ENCODE measurements around the gene FAR1.

The FAR1 gene

GRCh38 chr11:13672576-13673210 lies 4.2 kb downstream of the FAR1 start:
- DNase-seq: no peak

GRCh38 chr11:13674799-13675509 lies 6.5 kb downstream of the FAR1 start:
- no peak for DNase-seq

- no peak for DNase-seq
Observed at GRCh38 chr11:13676576-13676975, 8.1 kb downstream of the FAR1 start.

GRCh38 chr11:13679768-13680167 lies 11.3 kb downstream of the FAR1 start:
- DNase-seq: no peak

- DNase-seq: no peak
Observed at GRCh38 chr11:13680501-13681264, 12.2 kb downstream of the FAR1 start.

DNA sequence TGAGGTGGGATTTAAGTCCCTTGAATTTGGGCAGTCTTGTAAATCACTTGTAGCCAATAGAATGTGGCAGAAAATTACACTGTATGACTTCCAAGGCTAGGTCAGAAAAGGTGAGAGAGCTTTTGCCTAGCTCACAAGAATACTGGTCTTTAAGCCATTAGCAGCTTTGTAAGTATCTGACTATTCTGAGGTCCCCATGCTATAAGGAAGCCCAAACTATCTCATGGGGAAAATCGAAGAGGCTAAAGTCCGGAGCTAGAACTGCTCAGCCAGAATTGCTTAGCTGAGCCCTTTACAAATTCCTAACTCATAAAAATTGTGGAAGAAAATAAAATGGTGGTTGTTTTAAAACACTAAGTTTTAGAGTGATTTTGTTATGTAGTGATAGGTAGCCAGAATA lies 13.0 kb downstream of the FAR1 start:
- DNase-seq: no peak

- DNase-seq: no peak
Observed at GRCh38 chr11:13682212-13682611, 13.7 kb downstream of the FAR1 start.

DNA sequence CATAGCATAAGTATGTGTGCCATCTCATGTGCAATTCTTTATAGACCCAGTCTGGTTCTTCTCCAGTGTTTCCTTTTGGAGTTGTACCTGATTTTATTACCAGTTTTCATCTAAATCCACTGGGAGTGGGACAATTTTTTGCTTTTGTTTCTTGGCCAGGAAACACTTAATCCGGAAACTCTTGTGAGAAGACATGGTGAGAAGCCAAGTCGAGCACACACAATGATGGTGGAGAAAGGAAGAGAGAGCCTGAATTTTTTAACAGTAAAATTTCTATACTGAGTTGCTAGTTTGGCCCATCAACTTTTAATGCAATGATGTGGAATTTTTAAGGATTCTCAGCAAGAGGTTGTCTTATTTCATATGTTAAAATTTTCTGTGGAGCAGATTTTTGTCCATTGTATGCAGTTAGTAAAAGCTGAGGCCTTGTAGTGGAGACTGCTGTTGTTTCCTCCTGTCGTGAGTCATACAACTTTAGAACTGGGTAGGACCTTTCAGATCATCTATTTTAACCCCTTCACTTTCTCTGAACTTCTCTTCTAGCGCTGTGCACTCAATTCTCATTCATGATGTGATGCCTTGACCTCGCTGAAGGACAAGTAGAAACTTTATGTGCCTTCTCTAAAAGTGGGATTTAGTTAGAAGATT lies 17.1 kb downstream of the FAR1 start:
- no peak for DNase-seq

- DNase-seq: no peak
Observed at GRCh38 chr11:13686776-13687175, 18.3 kb downstream of the FAR1 start.

- no peak for DNase-seq
Observed at GRCh38 chr11:13687271-13687670, 18.8 kb downstream of the FAR1 start.

DNA sequence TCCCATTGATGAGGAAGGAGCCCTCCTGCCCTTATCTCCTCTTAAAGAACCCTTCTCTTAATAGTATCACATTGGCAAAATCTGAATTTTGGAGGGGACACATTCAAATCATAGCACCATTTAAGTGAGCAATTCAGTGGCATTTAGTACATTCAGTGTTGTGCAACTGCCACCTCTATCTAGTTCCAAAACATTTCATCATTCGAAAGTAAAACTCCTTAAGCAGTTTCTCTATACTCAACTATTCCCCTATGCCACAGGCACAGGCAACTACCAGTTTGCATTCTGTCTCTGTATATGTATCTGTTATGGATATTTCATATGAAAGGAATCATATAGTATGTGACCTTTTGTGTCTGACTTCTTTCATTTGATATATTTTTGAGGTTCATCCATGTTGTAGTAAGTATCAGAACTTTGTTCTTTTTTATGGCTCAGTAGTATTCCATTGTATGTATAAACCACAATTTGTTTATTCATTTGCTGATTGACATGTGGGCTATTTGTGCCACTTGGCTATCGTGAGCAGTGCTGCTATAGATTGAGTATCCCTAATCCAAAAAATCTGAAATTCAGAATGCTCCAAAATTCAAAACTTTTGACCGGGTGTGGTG lies 22.9 kb downstream of the FAR1 start:
- no peak for DNase-seq

- DNase-seq: no peak
Observed at GRCh38 chr11:13692172-13692571, 23.7 kb downstream of the FAR1 start.

DNA sequence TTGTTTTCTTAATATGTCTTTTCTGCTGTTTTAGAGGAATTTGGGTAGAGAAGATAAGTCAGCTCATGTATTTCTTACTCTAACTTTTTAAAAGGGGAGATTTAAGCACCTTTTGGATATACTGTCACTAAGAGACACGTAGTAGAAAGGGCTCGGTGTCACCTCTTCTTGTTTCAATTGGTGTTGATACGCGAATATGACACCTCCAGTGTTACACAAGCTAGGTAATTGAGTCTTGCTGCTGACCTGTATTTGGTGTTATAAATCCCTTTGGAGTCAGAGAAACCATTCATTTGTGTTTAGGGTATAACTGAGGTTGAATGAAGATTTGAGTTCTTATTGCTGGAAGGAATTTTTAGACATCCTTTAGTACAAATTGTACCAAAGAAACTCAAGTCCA lies 25.6 kb downstream of the FAR1 start:
- DNase-seq: no peak

DNA sequence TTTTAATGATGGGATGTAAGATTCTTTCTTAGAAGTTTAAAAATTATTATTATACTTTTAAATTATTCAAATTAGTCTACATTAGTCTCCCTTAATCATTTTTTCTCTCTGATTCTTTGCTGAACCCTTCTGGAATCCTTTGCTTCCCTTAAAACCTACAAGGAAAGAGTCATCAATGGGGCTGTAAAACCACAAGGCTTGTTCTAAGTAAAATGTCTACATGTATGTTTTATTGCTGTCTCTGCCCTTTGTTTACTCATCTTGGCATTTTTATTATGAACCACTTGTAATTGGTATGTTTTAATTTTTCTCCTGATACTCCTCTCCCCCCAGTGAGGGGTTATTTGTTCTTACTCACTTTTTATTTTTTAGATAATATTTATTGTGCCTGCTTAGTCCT lies 27.4 kb downstream of the FAR1 start:
- DNase-seq: no peak

DNA sequence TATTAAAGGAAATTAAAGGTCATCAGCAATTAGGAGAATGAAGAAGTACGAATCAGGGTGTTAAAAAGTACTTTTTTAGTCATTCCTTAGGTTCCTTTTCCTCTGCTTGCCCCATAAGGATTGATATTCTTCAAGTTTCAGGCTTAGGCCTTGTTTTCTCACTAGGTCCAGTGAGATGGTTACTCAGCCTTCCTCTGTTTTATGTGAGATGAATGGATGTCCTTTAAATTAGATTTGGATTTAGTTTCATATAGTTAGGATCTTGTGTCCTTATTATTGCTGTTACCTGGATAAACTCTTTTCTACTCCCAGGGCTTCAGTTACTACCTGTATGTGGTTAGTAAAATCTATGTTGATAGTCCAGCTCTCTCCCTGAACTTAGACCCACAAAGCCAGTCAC lies 29.2 kb downstream of the FAR1 start:
- no peak for DNase-seq

- no peak for DNase-seq
Observed at GRCh38 chr11:13698132-13698531, 29.7 kb downstream of the FAR1 start.

DNA sequence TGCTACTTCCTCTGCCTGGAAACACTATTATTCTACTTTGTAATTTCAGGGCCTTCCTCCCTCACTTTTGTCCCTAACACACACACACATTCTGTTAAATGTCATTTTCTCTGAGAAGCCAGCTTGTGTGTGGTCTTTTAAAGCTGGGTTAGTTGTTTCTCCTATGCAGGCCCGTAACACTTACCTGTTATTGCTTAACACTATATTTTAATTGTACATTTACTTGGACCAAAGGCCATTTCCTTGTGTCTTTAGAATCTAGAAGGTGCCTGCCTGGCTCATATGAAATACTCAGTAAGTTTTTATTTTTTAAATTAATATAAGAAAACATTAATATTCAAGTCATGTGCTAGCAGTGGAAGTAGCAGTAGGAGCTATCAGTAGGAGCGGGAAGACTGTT lies 30.6 kb downstream of the FAR1 start:
- no peak for DNase-seq

GRCh38 chr11:13699870-13700269 lies 31.4 kb downstream of the FAR1 start:
- DNase-seq: no peak

DNA sequence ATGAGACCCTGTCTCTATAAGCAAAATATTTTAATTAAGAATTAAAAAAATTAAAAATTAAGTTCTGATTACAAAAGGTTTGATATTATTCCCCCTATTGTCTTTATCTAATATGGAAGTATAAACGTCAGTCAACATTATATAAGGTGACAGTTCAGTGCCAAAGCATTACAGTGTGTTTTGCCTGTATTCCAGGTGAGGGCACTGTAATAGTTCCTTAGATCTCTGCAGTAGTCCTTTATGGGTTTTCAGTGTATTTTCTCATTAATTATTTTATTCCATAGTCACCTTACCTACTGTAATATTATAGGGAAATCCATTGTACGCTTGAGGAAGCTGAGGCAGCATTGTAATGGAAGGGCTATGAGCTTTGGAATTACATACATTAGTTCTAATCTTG lies 33.0 kb downstream of the FAR1 start:
- DNase-seq: no peak

DNA sequence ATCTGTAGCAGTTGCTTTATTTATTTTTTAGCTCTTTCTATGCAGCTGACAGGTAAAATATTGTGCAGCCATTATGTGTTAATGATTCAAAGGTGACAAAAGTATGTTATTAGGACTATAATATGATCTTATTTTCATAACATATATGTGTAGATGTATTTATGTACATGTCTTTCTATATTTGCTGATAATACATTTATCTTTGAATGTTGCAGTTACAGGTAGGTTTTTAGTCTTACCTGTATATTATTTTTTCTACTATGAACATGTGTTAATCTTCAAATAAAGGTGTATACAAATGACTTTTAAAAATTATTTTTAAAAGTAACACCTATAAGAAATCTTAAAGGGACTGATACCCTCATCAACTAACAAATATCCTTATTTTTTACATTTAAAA lies 33.6 kb downstream of the FAR1 start:
- no peak for DNase-seq

GRCh38 chr11:13705710-13706109 lies 37.2 kb downstream of the FAR1 start:
- no peak for DNase-seq

DNA sequence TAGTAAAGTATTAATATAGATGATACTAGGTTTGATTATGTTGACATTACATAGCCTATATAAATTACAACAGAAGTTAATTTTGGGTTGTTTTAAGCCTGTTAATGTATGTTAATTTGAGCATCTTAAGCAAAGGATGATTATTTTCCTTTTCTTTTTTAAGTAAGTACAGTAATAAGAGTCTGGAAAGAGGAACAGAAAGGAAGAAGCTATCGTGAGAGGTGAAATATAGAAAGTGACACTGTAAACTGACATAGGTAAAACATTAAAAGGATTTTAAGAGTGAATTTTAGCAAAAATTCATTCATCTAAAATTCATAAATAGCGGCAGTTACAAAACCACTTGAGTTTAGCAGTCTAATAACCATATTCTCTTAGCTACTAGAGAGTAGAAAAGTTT lies 45.5 kb downstream of the FAR1 start:
- DNase-seq: no peak

DNA sequence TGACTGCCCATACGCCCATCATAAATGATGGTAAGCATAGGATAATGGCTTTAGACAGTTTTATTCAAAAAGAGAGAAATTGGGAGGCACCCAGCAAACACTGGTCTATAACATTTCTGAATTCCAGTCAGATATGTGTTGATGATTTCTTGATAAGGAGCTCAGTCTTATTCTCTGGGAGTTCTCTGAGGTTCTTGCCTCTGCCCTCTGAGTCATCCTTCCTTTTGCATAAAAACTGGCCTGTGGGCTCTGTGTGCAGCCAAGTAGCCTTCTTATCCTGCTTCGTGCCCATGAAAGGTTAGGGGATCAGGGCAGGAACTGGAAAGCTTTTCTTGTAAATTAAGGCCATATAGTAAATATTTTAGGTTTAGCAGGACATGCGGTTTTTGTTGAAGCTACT lies 48.9 kb downstream of the FAR1 start:
- DNase-seq: no peak
